ENCODE data around the gene AIDA.
"Not testable (repeated sequence)": the region's sequence is repeated elsewhere in the genome, so short reads cannot be mapped to it uniquely, and the experiment has no call there.

Gene AIDA

DNA sequence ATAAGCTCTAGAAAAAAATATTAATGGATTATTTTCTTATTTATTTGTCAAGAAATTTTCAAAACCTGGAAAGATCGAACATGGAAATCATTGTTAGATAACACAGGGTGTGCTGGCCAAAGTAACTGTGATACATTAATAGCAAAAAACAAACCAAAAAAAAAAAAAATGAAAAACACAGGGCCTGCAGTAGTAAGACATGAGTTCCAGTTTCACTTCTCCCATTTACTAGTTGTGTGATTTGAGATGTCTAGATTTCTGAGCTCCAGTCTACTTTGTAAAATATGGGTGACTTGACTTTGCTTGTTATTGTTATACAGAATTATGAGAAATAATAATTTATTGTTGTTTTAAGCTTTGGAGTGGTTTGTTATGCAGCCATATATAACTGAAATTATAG, 38.4 kb upstream of the AIDA start:
- TF ChIP-seq, protein P1, sequence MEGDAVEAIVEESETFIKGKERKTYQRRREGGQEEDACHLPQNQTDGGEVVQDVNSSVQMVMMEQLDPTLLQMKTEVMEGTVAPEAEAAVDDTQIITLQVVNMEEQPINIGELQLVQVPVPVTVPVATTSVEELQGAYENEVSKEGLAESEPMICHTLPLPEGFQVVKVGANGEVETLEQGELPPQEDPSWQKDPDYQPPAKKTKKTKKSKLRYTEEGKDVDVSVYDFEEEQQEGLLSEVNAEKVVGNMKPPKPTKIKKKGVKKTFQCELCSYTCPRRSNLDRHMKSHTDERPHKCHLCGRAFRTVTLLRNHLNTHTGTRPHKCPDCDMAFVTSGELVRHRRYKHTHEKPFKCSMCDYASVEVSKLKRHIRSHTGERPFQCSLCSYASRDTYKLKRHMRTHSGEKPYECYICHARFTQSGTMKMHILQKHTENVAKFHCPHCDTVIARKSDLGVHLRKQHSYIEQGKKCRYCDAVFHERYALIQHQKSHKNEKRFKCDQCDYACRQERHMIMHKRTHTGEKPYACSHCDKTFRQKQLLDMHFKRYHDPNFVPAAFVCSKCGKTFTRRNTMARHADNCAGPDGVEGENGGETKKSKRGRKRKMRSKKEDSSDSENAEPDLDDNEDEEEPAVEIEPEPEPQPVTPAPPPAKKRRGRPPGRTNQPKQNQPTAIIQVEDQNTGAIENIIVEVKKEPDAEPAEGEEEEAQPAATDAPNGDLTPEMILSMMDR (IDR thresholded peaks at IDR 0.05; ENCODE audit: insufficient read depth, missing control alignments), result no peak
- DNase-seq (ENCODE audit: insufficient read length, low spot score) (no peak), FAIRE-seq (no peak)

DNA sequence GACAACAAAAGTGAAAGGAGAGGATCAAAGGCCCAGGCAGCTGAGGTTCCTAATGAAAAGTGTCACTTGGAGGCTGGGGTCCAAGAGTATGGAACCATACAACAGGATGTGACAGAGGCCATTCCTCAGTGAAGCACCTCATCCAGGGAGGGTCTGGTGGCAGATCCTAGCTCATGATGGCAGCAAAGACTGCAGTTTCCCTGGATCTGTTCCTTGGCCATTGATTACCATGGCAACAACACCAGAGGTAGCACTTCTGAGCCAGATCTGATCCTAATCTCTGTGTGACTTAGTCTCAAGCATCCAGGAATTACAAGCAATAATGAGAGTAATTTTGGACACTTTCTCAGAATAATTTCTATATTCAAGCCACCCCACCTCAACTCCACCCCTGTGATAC, 37.6 kb upstream of the AIDA start:
- FAIRE-seq (no peak), DNase-seq (ENCODE audit: insufficient read length, low spot score) (no peak)
- TF ChIP-seq, protein P1 (IDR thresholded peaks at IDR 0.05; ENCODE audit: insufficient read depth, missing control alignments), result no peak

DNA sequence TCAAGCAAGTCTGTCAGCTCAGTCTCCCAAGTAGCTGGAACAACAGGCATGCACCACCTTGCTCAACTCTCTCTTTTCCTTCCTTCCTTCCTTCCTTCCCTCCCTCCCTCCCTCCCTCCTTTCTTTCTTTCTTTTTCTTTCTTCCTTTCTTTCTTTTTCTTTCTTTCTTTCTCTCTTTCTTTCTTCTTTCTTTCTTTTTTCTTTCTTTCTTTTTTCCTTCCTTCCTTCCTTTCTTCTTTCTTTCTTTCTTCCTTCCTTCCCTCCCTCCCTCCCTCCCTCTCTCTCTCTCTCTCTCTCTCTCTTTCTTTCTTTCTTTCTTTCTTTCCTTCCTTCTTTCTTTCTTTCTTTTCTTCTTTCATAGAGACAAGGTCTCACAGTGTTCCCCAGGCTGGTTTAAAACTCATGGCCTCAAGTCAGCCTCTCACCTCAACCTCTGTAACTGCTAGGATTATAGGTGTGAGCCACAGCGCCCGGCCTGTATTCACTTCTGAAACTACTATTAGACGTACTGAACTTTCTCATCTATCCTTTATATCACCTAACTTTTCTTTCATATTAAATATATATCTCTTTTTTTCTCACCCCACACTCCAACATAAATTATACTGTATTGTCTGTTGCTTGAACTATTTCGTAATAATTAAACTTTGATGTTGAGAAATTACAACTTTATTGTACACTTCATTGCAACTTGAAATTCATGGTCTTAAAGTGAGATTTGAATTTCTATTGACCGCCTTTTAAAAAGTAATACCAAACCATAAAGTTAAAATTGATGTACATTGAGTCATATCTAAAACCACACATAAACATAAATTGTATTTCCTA, 29.6 kb upstream of the AIDA start:
- FAIRE-seq; DNase-seq (ENCODE audit: insufficient read length, low spot score): not testable (repeated sequence)

DNA sequence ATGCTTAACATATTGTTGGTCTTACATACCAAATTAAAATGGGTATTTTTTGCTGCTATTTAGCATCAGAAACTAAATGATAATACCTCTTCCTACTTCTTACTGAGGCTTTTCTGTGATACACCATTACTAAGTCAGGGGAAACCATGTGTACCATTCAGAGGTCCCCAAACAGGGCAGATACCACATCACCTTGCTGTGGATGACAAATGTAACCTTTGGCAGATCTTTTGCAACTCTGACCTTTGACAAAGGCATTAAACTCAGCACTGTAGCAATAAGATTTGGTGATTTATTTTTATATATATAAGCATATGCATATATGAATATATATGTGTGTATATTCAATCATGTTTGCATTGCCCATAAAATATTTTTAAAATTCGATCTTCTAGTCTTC, 27.6 kb upstream of the AIDA start:
- FAIRE-seq (no peak), DNase-seq (ENCODE audit: insufficient read length, low spot score) (no peak)
- TF ChIP-seq, protein P1 (IDR thresholded peaks at IDR 0.05; ENCODE audit: insufficient read depth, missing control alignments), result no peak

DNA sequence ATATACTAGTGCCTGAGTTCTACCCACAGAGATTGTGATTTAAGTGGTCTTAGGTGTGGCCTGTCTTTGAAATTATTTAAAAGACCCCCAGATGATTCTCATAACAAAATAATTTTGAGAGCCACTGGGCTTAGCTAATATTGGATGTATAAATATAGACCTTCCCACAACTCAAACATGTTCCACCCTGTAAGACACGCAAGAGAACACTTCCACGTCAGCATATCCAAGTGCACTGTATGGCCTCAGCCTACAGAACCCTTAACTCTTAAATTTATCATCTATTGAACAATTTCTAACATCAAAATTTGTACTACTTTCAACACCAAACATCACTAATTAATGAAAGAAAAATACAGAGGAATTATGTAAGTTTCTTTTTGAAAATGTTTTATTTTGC, 27.2 kb upstream of the AIDA start:
- TF ChIP-seq, protein P1 (IDR thresholded peaks at IDR 0.05; ENCODE audit: insufficient read depth, missing control alignments), result no peak
- FAIRE-seq (no peak), DNase-seq (ENCODE audit: insufficient read length, low spot score) (no peak)

DNA sequence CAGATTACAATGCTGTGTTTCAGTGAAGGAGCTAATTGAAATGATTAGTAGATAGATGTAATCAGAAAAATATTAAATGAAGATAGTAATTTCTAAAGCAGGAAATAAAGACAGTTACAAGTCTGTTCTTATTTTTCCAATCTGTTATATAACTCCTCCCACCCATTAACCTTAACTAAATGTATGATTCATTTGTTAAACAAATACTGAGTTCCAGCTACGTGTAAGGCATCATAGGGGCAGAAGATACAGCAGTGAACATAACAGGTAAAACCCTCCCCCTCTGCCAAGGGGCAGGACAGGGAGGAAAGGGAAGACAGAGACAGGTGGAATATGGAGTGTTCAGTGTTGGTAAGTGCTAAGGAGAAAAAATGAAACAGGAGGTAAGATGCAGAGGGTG, 24.7 kb upstream of the AIDA start, which contains the start of gene FAM177B:
Gene FAM177B (plus strand): TSS at position 231 of the 400 bp plus-strand sequence. CDS start 9,344 bp downstream, outside the sequence.
- TF ChIP-seq, protein P1 (IDR thresholded peaks at IDR 0.05; ENCODE audit: insufficient read depth, missing control alignments), result no peak
- DNase-seq (ENCODE audit: insufficient read length, low spot score) (no peak), FAIRE-seq (no peak)

DNA sequence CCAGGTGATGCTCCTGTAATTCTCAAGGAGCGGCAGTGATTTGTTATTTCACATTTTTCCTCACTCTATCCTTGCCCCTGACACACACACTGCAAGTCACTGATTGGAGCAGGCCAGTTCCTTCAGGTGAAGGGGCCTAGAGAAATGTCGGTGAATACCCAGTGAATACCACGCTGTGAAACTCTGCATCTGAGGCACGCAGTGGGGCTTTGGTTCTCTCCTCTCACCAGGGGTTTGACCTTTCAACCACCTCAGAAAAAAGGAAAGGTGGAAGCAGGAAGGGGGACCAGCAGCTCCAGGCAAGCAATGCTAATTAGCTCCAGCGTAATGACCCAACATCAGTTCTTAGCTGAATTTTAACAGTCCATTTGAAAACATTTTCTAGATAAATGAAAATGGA, 24.2 kb upstream of the AIDA start:
- TF ChIP-seq, protein P1 (IDR thresholded peaks at IDR 0.05; ENCODE audit: insufficient read depth, missing control alignments), result no peak
- DNase-seq (ENCODE audit: insufficient read length, low spot score) (no peak), FAIRE-seq (no peak)
